PC-9 (cell line): ENCODE data around the gene CDC73. TPM values are rescaled to one million over a fixed set of nuclear protein-coding genes. Genes with fewer than 3 reads are reported as not detected.
A peak's percentile ranks its signal among the peaks of the same experiment; 100 is the strongest.

Source experiments
- BruUV-seq: library from RNA; stranded (reverse); fragments of 400-500 nt; replicated peaks from 2 replicates; lab custom pipeline; 2021; lab: Mats Ljungman, UMichigan
- CTCF ChIA-PET: fragments of 300-600 bp; sonication (Branson Sonifier 250); formaldehyde crosslinking; loops from one replicate; lab custom pipeline; 2022; ENCODE audit warnings: antibody characterized with exemption; lab: Charles Lee
- POLR2A ChIA-PET: fragments of 300-600 bp; sonication (Branson Sonifier 250); formaldehyde crosslinking; loops from one replicate; lab custom pipeline; 2022; ENCODE audit warnings: antibody characterized with exemption; ENCODE audit not compliant: unreplicated experiment; lab: Charles Lee
- DNase-seq, 2 experiments: peaks; one replicate each; pipeline versions ENCODE4 v3.0.0 to v3.0.0-alpha.2; 2015 to 2022; ENCODE audit warnings: mixed read lengths in 1 of 2
- H2AFZ ChIP-seq: fragments of 200-600 bp; sonication (generic); 2 replicates; pipeline ENCODE4 v1.8.1; 2017; ENCODE audit warnings: antibody characterized with exemption
- H3F3A ChIP-seq: fragments of 200-600 bp; sonication (generic); 2 replicates; pipeline ENCODE4 v1.8.1; 2017; ENCODE audit warnings: antibody characterized with exemption, mild to moderate bottlenecking, low read depth; ENCODE audit not compliant: insufficient read depth
- H3K27ac ChIP-seq: fragments of 200-600 bp; sonication (generic); 2 replicates; pipeline ENCODE4 v1.6.1; 2016; ENCODE audit warnings: mixed run types
- H3K27me3 ChIP-seq: fragments of 200-600 bp; sonication (generic); 2 replicates; pipeline ENCODE4 v1.6.1; 2016; ENCODE audit warnings: low read depth, mixed run types; ENCODE audit not compliant: insufficient read depth
- H3K36me3 ChIP-seq: fragments of 200-600 bp; sonication (generic); 2 replicates; pipeline ENCODE4 v1.6.1; 2016; ENCODE audit warnings: low read depth, mixed run types
- H3K4me1 ChIP-seq: fragments of 200-600 bp; sonication (generic); replicated peaks from 2 replicates; pipeline ENCODE4 v1.6.1; 2016; ENCODE audit warnings: mixed run types; ENCODE audit not compliant: insufficient read depth
- H3K4me2 ChIP-seq: fragments of 200-600 bp; sonication (generic); 2 replicates; pipeline ENCODE4 v1.6.1; 2017; ENCODE audit warnings: mixed run types
- H3K4me3 ChIP-seq: fragments of 200-600 bp; sonication (generic); 2 replicates; pipeline ENCODE4 v1.6.1; 2016; ENCODE audit warnings: mixed run types
- H3K79me2 ChIP-seq: fragments of 200-600 bp; sonication (generic); 2 replicates; pipeline ENCODE4 v1.6.1; 2017; ENCODE audit warnings: low read depth, mixed run types
- H3K9me2 ChIP-seq: fragments of 200-600 bp; sonication (generic); 2 replicates; pipeline ENCODE4 v1.8.1; 2017; ENCODE audit warnings: mild to moderate bottlenecking; ENCODE audit not compliant: insufficient read depth
- H3K9me3 ChIP-seq: fragments of 200-600 bp; sonication (generic); 2 replicates; pipeline ENCODE4 v1.8.1; 2016; ENCODE audit warnings: low read depth; ENCODE audit not compliant: insufficient read depth
- H4K20me1 ChIP-seq: fragments of 200-600 bp; sonication (generic); 2 replicates; pipeline ENCODE4 v1.8.1; 2017; ENCODE audit not compliant: insufficient read depth
- CTCF ChIP-seq: fragments of 200-600 bp; sonication (generic); conservative IDR thresholded peaks from 2 replicates; pipeline ENCODE4 v1.6.1; 2017; ENCODE audit warnings: mixed run types, antibody characterized with exemption, mild to moderate bottlenecking, moderate library complexity
- EZH2 ChIP-seq: fragments of 200-600 bp; sonication (generic); IDR thresholded peaks from 2 replicates; pipeline ENCODE4 v1.8.0; 2017; ENCODE audit warnings: antibody characterized with exemption, low read depth
- intact Hi-C: fragments of 100-400 bp; cut with micrococcal nuclease; formaldehyde crosslinking; loops from one replicate; pipeline ENCODE4 v1.10.0; 2022; ENCODE audit not compliant: unreplicated experiment
- total RNA-seq: library from RNA; stranded (reverse); gene quantifications from 2 replicates; pipeline ENCODE4 v1.2.3, GENCODE V29; 2021

Gene CDC73
- total RNA-seq, 1 experiment from 2014 or later: 39.6 TPM

DNA sequence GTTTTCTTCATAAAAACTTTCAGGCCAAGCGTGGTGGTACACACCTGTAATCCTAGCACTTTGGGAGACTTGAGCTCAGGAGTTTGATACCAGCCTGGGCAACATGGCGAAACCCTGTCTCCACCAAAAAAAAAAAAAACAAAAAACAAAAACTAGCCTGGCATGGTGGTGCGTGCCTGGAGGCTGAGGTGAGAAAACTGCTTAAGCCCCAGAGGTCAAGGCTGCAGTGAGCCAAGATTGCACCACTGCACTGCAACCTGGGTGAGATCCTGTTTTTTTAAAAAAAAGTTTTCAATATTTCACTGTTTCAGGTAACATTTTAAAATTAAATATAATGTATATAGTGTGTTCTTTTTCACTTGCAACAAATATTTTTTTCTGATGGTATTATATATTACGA lies 78.1 kb downstream of the CDC73 start:
- Histone ChIP-seq H4K20me1 (no peaks in the 10 kb centered on the region), H3K79me2 (no peaks in the 10 kb centered on the region; the same call in 1 of the 2 replicates), H3K4me2 (no peak overlapping the region), H3K27ac (no peak overlapping the region), H3K4me3 (no peak overlapping the region), H3F3A (no peaks in the 10 kb centered on the region), H3K4me1 (no peaks in the 10 kb centered on the region), H2AFZ (no peak overlapping the region), H3K9me2 (no peaks in the 10 kb centered on the region), H3K9me3 (no peaks in the 10 kb centered on the region), H3K36me3 (no peaks in the 10 kb centered on the region; the same call in 1 of the 2 replicates), H3K27me3 (no peaks in the 10 kb centered on the region)
- no peak for TF ChIP-seq CTCF
- no peak for TF ChIP-seq EZH2
- intact Hi-C loops: no loop called here
- no TSS peak for BruUV-seq
- no peak for DNase-seq
- ChIA-PET CTCF (interaction anchor here (0.7 kb wide), 1 partner anchor 54 kb away, joined by 5 read pairs; no protein-coding TSS in a partner anchor), POLR2A (no interaction called here)

GRCh38 chr1:193201021-193201420 lies 79.2 kb downstream of the CDC73 start:
- Histone ChIP-seq H3K27ac (no peak overlapping the region), H3K9me3 (no peaks in the 10 kb centered on the region), H3K9me2 (no peaks in the 10 kb centered on the region), H4K20me1 (no peaks in the 10 kb centered on the region), H3F3A (no peaks in the 10 kb centered on the region), H3K4me1 (no peaks in the 10 kb centered on the region), H2AFZ (no peak overlapping the region), H3K27me3 (no peaks in the 10 kb centered on the region), H3K4me2 (no peak overlapping the region), H3K36me3 (no peaks in the 10 kb centered on the region; the same call in 1 of the 2 replicates), H3K79me2 (no peaks in the 10 kb centered on the region; the same call in 1 of the 2 replicates), H3K4me3 (no peak overlapping the region)
- ChIA-PET POLR2A (no interaction called here), CTCF (no interaction called here)
- intact Hi-C loops: no loop called here
- no peak for DNase-seq
- no peak for TF ChIP-seq EZH2
- TF ChIP-seq CTCF: no peak
- BruUV-seq: no TSS peak

- no peaks in the 10 kb centered on the region for H3K27me3 ChIP-seq
- H3K4me3 ChIP-seq: no peak overlapping the region
- H3K4me1 ChIP-seq: peaks cover 13% of the 10 kb centered on the region
- H3F3A ChIP-seq: no peaks in the 10 kb centered on the region
- intact Hi-C loops: no loop called here
- H2AFZ ChIP-seq: no peak overlapping the region
- H3K4me2 ChIP-seq: peak overlapping the region; percentile 26; the same call in 1 of the 2 replicates
- no peaks in the 10 kb centered on the region for H3K9me2 ChIP-seq
- POLR2A ChIA-PET: no interaction called here
- peak overlapping the region; percentile 84 for H3K27ac ChIP-seq
- CTCF ChIA-PET: no interaction called here
- DNase-seq: no peak
- H3K36me3 ChIP-seq: peaks cover 6% of the 10 kb centered on the region
- no peaks in the 10 kb centered on the region for H4K20me1 ChIP-seq
- H3K79me2 ChIP-seq: no peaks in the 10 kb centered on the region
- TSS peak; percentile 47 for BruUV-seq
- no peaks in the 10 kb centered on the region for H3K9me3 ChIP-seq
- no peak for TF ChIP-seq CTCF
- no peak for TF ChIP-seq EZH2
Observed at GRCh38 chr1:193210996-193211395, 89.2 kb downstream of the CDC73 start.
